IPS-18a (cell line): Measurements from ENCODE around the gene ADAT3.
"Not testable (repeated sequence)": the region's sequence is repeated elsewhere in the genome, so short reads cannot be mapped to it uniquely, and the experiment has no call there.

Experiments used
- H3K27ac ChIP-seq: one replicate; pipeline ENCODE4 v1.5.1; 2013; ENCODE audit warnings: low read length
- H3K27me3 ChIP-seq: one replicate; pipeline ENCODE4 v1.6.1; 2013; ENCODE audit warnings: mild to moderate bottlenecking, low read length; ENCODE audit not compliant: control insufficient read depth, insufficient read depth
- H3K36me3 ChIP-seq: one replicate; pipeline ENCODE4 v1.6.1; 2013; ENCODE audit warnings: low read depth, low read length; ENCODE audit not compliant: control insufficient read depth
- H3K4me1 ChIP-seq: one replicate; pipeline ENCODE4 v1.6.1; 2013; ENCODE audit warnings: low read depth, low read length; ENCODE audit not compliant: control insufficient read depth
- H3K4me3 ChIP-seq: one replicate; pipeline ENCODE4 v1.5.1; 2013; ENCODE audit warnings: low read length
- H3K9ac ChIP-seq: one replicate; pipeline ENCODE4 v1.6.1; 2013; ENCODE audit warnings: mild to moderate bottlenecking, low read length, moderate library complexity
- H3K9me3 ChIP-seq: one replicate; pipeline ENCODE4 v1.6.1; 2013; ENCODE audit warnings: low read depth, low read length; ENCODE audit not compliant: control insufficient read depth

The ADAT3 gene

GRCh38 chr19:1880611-1881392 is 24.4 kb upstream of the ADAT3 start:
- H3K4me1 ChIP-seq = no peaks in the 10 kb centered on the region
- no peaks in the 10 kb centered on the region for H3K9me3 ChIP-seq
- H3K9ac ChIP-seq = no peak overlapping the region
- peaks cover 11% of the 10 kb centered on the region for H3K27me3 ChIP-seq
- no peak overlapping the region for H3K4me3 ChIP-seq
- no peak overlapping the region for H3K27ac ChIP-seq
- H3K36me3 ChIP-seq = no peaks in the 10 kb centered on the region

- H3K4me3 ChIP-seq, H3K4me1 ChIP-seq, H3K27ac ChIP-seq, H3K36me3 ChIP-seq, H3K9ac ChIP-seq, H3K9me3 ChIP-seq, H3K27me3 ChIP-seq: not testable (repeated sequence)
Measured at GRCh38 chr19:1881393-1882088, 23.7 kb upstream of the ADAT3 start.

GRCh38 chr19:1882089-1882785 is 23.0 kb upstream of the ADAT3 start:
- Histone ChIP-seq H3K9ac (no peak overlapping the region), H3K27me3 (peaks cover 7% of the 10 kb centered on the region), H3K4me3 (no peak overlapping the region)

DNA sequence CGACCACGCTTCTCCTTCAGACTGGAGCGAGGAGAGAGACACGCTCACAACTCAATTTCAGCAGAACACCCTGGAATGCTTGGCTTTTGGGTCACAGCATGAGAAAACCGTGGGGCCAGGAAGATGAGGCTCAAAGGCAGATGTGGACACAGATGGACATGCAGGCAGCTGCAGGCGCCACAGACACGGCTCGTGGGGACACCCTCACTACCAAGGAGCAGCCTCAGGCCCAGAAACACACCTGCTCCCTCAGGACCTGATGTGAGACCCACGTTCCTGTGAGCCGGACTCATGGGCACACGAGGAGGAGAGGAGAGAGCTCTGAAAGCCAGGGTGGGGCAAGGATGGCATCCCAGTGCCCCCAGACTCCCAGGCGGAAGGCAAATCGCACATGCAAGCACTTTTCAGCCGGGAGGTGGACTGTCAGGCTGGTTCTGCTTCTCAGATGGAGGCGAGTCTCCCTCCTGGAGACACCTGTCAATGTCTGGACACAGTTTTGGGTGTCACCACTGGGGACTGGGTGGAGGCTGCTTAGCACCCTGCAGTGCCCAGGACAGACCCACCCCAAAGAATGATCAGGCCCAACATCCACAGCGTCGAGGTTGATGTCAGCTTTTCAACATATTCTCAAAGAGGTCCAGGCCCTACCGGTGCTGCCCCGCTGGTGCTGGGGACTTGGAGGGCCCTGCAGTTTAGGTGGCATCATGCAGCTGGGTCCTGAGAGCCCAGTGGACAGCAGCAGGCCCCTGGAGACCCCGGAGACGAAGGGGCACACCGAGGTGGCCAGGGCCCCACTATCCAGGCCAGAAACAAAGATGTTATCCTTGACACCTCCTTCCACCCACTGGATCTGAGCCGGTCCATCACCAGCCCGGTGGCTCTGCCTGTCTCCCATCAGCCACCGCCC is 22.2 kb upstream of the ADAT3 start:
- Histone ChIP-seq H3K36me3 (no peaks in the 10 kb centered on the region), H3K27me3 (peaks cover 7% of the 10 kb centered on the region), H3K9me3 (no peaks in the 10 kb centered on the region), H3K4me1 (no peaks in the 10 kb centered on the region), H3K27ac (no peak overlapping the region), H3K9ac (no peak overlapping the region), H3K4me3 (no peak overlapping the region)

More at GRCh38 chr19:1882089-1882785, 23.0 kb upstream of the ADAT3 start:
- Histone ChIP-seq H3K36me3 (no peaks in the 10 kb centered on the region), H3K9me3 (no peaks in the 10 kb centered on the region), H3K4me1 (no peaks in the 10 kb centered on the region), H3K27ac (no peak overlapping the region)

GRCh38 chr19:1883784-1884183 is 21.4 kb upstream of the ADAT3 start:
- no peaks in the 10 kb centered on the region for H3K4me1 ChIP-seq
- no peak overlapping the region for H3K9ac ChIP-seq
- H3K36me3 ChIP-seq = no peaks in the 10 kb centered on the region
- H3K9me3 ChIP-seq = no peaks in the 10 kb centered on the region
- H3K4me3 ChIP-seq = no peak overlapping the region
- H3K27me3 ChIP-seq = peaks cover 7% of the 10 kb centered on the region
- H3K27ac ChIP-seq = no peak overlapping the region

GRCh38 chr19:1884291-1884718 is 20.9 kb upstream of the ADAT3 start:
- H3K27ac ChIP-seq = no peak overlapping the region
- no peaks in the 10 kb centered on the region for H3K36me3 ChIP-seq
- peak overlapping the region; percentile 26 for H3K9ac ChIP-seq
- H3K4me1 ChIP-seq = no peaks in the 10 kb centered on the region
- peaks cover 7% of the 10 kb centered on the region for H3K27me3 ChIP-seq
- peak overlapping the region; percentile 76 for H3K4me3 ChIP-seq
- no peaks in the 10 kb centered on the region for H3K9me3 ChIP-seq

GRCh38 chr19:1884719-1885334 is 20.4 kb upstream of the ADAT3 start:
- no peaks in the 10 kb centered on the region for H3K36me3 ChIP-seq
- no peaks in the 10 kb centered on the region for H3K9me3 ChIP-seq
- H3K9ac ChIP-seq = peak overlapping the region; percentile 26
- H3K27ac ChIP-seq = no peak overlapping the region
- no peaks in the 10 kb centered on the region for H3K4me1 ChIP-seq
- peaks cover 7% of the 10 kb centered on the region for H3K27me3 ChIP-seq
- peak overlapping the region; percentile 76 for H3K4me3 ChIP-seq

GRCh38 chr19:1885398-1886119 is 19.6 kb upstream of the ADAT3 start, which contains the start of gene ABHD17A:
Gene ABHD17A, minus strand, starts transcription at chr19:1885496. Its CDS starts 3,930 bp downstream, at chr19:1881566.
- peak within 1 kb of the TSS; percentile 26 for H3K9ac ChIP-seq
- H3K4me3 ChIP-seq = peak within 1 kb of the TSS; percentile 76
- H3K4me1 ChIP-seq, H3K27me3 ChIP-seq, H3K36me3 ChIP-seq, H3K27ac ChIP-seq, H3K9me3 ChIP-seq: not testable (repeated sequence)

GRCh38 chr19:1886360-1886759 is 18.8 kb upstream of the ADAT3 start:
- H3K36me3 ChIP-seq, H3K9me3 ChIP-seq, H3K27me3 ChIP-seq, H3K4me3 ChIP-seq, H3K4me1 ChIP-seq, H3K9ac ChIP-seq, H3K27ac ChIP-seq: not testable (repeated sequence)

- Histone ChIP-seq H3K27ac (no peak overlapping the region), H3K36me3 (no peaks in the 10 kb centered on the region), H3K4me3 (no peak overlapping the region), H3K9ac (no peak overlapping the region), H3K27me3 (peaks cover 7% of the 10 kb centered on the region), H3K9me3 (no peaks in the 10 kb centered on the region), H3K4me1 (no peaks in the 10 kb centered on the region)
Measured at GRCh38 chr19:1888385-1888784, 16.8 kb upstream of the ADAT3 start.
